ENCODE results near the gene RNF138. TPM values are rescaled to one million over a fixed set of nuclear protein-coding genes. Genes with fewer than 3 reads are reported as not detected.

RNF138 gene
- total and polyA plus RNA-seq, 3 experiments from 2014 or later, result 54.9 to 87.8 (median 82.7) TPM

DNA sequence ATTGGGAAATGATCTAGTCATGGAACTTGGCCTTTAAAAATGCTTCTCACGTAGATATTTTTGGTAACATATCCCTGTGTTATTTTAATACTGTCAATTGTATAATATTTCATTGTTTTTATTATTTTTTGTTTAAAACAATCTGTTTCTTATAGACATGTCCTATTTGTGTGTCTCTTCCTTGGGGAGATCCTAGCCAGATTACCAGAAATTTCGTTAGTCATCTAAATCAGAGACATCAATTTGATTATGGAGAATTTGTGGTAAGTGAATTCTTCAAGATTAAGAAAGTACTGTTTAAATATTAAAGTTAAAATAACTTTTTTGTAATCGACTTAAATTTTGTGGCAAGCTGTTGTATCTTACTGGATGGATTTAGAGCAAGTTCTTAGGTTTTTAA is 34.9 kb downstream of the RNF138 start:
- H3K27ac Mint-ChIP-seq, result peak overlapping the region in 1 of 8 donors; percentile 28
- no peak overlapping the region for H3K27ac ChIP-seq (ENCODE audit: low read depth, low read length)
- H3K4me3 Mint-ChIP-seq, result no peak overlapping the region
- H3K36me3 Mint-ChIP-seq, result peaks cover 0 to 71% (median 23%) of the 10 kb centered on the region in 3 donors
- CTCF ChIA-PET, result no interaction called here
- no peaks in the 10 kb centered on the region for H3K9me3 Mint-ChIP-seq
- no peaks in the 10 kb centered on the region for H3K4me1 ChIP-seq (ENCODE audit: insufficient read depth, low read length)
- H3K4me3 ChIP-seq (ENCODE audit: low read length), result no peak overlapping the region
- peaks cover 28% of the 10 kb centered on the region for H3K36me3 ChIP-seq (ENCODE audit: insufficient read depth, low read length)
- no peaks in the 10 kb centered on the region for H3K27me3 ChIP-seq (ENCODE audit: insufficient read depth, low read length, poor library complexity, severe bottlenecking)
- POLR2A ChIA-PET, result no interaction called here
- DNase-seq, result no peak
- no peaks in the 10 kb centered on the region for H3K9me3 ChIP-seq (ENCODE audit: low read length)
- H3K4me1 Mint-ChIP-seq, result peaks cover 5 to 13% (median 11%) of the 10 kb centered on the region in 3 donors
- H3K27me3 Mint-ChIP-seq, result no peaks in the 10 kb centered on the region

DNA sequence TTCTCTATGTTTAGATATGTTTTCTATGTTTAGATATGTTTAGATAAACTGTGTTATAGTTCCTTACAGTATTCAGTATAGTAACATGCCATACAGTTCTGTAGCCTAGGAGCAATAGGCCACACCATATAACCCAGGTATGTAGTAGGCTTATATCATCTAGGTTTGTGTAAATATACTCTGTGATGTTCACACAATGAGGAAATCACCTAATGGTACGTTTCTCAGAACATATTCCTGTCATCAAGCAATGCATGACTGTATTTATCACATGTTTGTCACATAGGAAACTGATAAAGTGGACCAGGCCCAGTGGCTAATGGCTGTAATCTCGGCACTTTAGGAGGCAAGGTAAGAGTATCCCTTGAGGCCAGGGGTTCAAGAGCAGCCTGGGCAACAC is 44.0 kb downstream of the RNF138 start:
- ChIA-PET CTCF (interaction anchor here (1.9 kb wide), 1 partner anchor 23 kb away, joined by 4 read pairs; no protein-coding TSS in a partner anchor), POLR2A (interaction anchor here (0.6 kb wide), 1 partner anchor 40 kb away, joined by 3 read pairs; no protein-coding TSS in a partner anchor)
- no peaks in the 10 kb centered on the region for H3K27me3 Mint-ChIP-seq
- DNase-seq, result no peak
- H3K4me3 Mint-ChIP-seq, result no peak overlapping the region
- H3K4me1 Mint-ChIP-seq, result peaks cover 4 to 12% (median 6%) of the 10 kb centered on the region in 3 donors
- Histone ChIP-seq H3K27ac (ENCODE audit: low read depth, low read length) (no peak overlapping the region), H3K9me3 (ENCODE audit: low read length) (no peaks in the 10 kb centered on the region), H3K27me3 (ENCODE audit: insufficient read depth, low read length, poor library complexity, severe bottlenecking) (no peaks in the 10 kb centered on the region), H3K36me3 (ENCODE audit: insufficient read depth, low read length) (peaks cover 5% of the 10 kb centered on the region), H3K4me1 (ENCODE audit: insufficient read depth, low read length) (peaks cover 6% of the 10 kb centered on the region), H3K4me3 (ENCODE audit: low read length) (no peak overlapping the region)
- H3K36me3 Mint-ChIP-seq, result peaks cover 0 to 24% (median 7%) of the 10 kb centered on the region in 3 donors
- no peak overlapping the region for H3K27ac Mint-ChIP-seq
- no peaks in the 10 kb centered on the region for H3K9me3 Mint-ChIP-seq

DNA sequence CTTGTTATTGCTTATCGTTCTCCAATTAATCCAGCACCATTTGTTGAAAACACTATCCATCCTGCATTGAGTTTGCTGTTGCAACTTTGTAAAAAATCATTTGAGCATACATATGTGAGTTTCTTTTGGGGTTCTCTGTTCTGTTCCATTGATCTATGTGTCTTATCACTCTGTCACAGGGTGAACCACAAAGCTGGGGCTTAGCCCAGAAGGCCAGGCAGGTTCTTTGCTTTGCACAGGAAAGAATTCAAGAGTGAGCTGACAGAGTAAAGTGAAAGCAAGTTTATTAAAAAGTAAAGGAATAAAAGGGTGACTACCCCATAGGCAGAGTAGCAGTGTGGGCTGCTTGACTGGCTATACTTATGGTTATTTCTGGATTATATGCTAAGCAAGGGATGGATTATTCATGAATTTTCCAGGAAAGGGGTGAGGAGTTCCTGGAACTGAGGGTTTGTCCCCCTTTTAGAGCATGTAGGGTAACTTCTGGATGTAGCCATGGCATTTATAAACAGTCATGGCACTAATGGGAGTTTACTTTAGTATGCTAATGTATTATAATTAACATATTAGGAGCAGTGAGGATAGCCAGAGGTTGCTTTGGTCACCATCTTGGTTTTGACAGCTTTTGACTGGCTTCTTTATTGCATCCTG is 46.8 kb downstream of the RNF138 start:
- H3K27me3 Mint-ChIP-seq, result no peaks in the 10 kb centered on the region
- CTCF ChIA-PET, result no interaction called here
- no peaks in the 10 kb centered on the region for H3K9me3 ChIP-seq (ENCODE audit: low read length)
- no peak for DNase-seq
- peaks cover 0 to 4% (median 2%) of the 10 kb centered on the region in 3 donors for H3K36me3 Mint-ChIP-seq
- H3K36me3 ChIP-seq (ENCODE audit: insufficient read depth, low read length), result no peaks in the 10 kb centered on the region
- H3K27ac Mint-ChIP-seq, result peak overlapping the region in 3 of 8 donors; percentile 2 to 39 (median 5)
- peaks cover 5 to 12% (median 6%) of the 10 kb centered on the region in 3 donors for H3K4me1 Mint-ChIP-seq
- no peak overlapping the region for H3K4me3 Mint-ChIP-seq
- no peak overlapping the region for H3K27ac ChIP-seq (ENCODE audit: low read depth, low read length)
- no peaks in the 10 kb centered on the region for H3K27me3 ChIP-seq (ENCODE audit: insufficient read depth, low read length, poor library complexity, severe bottlenecking)
- POLR2A ChIA-PET, result interaction anchor here (0.5 kb wide), 1 partner anchor 53 kb away, joined by 5 read pairs; no protein-coding TSS in a partner anchor
- peaks cover 6% of the 10 kb centered on the region for H3K4me1 ChIP-seq (ENCODE audit: insufficient read depth, low read length)
- no peaks in the 10 kb centered on the region for H3K9me3 Mint-ChIP-seq
- H3K4me3 ChIP-seq (ENCODE audit: low read length), result no peak overlapping the region

DNA sequence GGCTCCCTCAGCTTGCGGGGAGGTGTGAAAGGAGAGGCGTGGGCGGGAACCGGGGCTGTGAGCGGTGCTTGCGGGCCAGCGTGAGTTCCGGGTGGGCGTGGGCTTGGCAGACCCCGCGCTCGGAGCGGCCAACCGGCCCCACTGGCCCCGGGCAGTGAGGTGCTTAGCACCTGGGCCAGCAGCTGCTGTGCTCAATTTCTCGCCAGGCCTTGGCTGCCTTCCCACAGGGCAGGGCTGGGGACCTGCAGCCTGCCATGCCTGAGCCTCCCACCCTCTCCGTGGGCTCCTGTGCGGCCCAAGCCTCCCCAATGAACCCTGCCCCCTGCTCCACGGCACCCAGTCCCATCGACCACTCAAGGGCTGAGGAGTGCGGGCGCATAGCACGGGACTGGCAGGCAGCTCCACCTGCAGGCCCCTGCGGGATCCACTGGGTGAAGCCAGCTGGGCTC is 48.2 kb downstream of the RNF138 start:
- ChIA-PET CTCF (no interaction called here), POLR2A (no interaction called here)
- H3K4me3 ChIP-seq (ENCODE audit: low read length), result no peak overlapping the region

DNA sequence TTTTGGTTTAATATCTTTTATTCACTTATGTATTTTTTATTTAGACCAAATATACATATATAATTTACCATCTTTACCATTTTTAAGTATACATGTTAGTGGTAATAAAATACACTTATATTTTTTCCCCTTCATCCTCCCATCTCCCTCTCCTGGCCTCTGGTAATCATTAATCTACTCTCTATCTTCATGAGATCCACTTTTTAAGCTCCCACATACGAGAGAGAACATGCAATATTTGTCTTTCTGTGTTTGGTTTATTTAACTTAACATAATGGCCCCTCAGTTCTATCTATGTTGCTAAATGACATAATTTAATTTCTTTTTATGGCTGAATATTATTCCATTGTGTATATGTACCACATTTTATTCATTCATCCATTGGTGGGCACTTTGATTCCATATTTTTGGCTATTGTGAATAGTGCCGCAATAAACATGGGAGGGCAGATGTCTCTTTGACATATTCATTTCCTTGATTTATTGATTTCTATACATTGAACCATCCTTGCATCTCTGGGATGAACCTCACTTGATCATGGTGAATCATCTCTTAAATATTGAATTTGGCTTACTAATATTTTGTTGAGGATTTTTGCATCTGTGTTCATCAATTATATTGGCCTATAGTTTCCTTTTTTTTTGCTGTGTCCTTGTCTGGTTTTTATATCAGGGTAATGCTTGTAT is 56.7 kb downstream of the RNF138 start:
- peak overlapping the region in 1 of 8 donors; percentile 31 for H3K27ac Mint-ChIP-seq

More for the DNA sequence above, 48.2 kb downstream of the RNF138 start:
- Mint-ChIP-seq H3K4me1 (peaks cover 5 to 12% (median 6%) of the 10 kb centered on the region in 3 donors), H3K9me3 (no peaks in the 10 kb centered on the region), H3K27ac (no peak overlapping the region), H3K27me3 (no peaks in the 10 kb centered on the region), H3K4me3 (no peak overlapping the region), H3K36me3 (no peaks in the 10 kb centered on the region)
- H3K4me1 ChIP-seq (ENCODE audit: insufficient read depth, low read length), result peaks cover 6% of the 10 kb centered on the region
- H3K27ac ChIP-seq (ENCODE audit: low read depth, low read length), result no peak overlapping the region
- H3K27me3 ChIP-seq (ENCODE audit: insufficient read depth, low read length, poor library complexity, severe bottlenecking), result no peaks in the 10 kb centered on the region
- no peaks in the 10 kb centered on the region for H3K36me3 ChIP-seq (ENCODE audit: insufficient read depth, low read length)
- no peaks in the 10 kb centered on the region for H3K9me3 ChIP-seq (ENCODE audit: low read length)
- DNase-seq, result no peak

DNA sequence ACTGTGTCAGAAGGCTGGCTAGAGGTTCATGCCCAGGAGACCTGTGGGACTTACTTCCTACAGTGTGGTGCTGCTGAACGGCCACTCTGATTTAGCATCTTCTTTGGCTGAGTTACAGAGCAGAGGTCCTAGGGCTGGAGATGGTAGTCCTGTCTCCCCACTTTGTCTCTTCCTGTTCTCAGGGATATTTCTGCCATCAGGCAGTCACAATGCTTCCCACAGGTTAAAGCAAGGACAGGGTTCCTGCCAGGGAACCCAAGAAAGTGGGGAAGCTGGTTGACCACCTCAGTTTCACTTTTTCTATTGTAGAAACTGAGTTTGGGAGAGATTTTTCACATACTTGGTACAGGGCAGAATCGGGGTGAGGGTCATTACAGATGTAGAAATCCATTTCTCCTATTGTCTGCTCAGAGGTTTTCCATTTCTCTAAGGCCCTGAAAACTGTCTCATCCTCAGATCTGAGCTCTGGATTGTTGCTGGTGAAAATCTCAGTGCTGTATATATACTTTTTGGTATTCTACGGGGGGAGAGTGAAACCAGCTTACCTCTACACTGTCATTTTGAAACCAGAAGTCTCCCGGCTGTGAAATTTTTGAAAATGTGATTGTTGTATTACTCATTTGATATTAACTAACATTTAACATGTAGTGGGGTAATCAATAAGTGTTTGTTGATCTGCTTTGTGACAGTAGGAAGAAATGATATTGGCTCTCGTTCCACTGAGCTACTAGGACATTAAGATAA is 61.2 kb downstream of the RNF138 start:
- Mint-ChIP-seq H3K4me1 (peaks cover 1 to 11% (median 10%) of the 10 kb centered on the region in 3 donors), H3K36me3 (no peaks in the 10 kb centered on the region), H3K27me3 (peaks cover 0 to 19% of the 10 kb centered on the region in 2 donors), H3K9me3 (no peaks in the 10 kb centered on the region), H3K27ac (peak overlapping the region in 1 of 8 donors; percentile 17), H3K4me3 (no peak overlapping the region)
- POLR2A ChIA-PET, result no interaction called here
- CTCF ChIA-PET, result interaction anchor here (0.7 to 1.9 kb wide), 3 partner anchors 9 to 399 kb away, joined by 3 to 5 read pairs (median 4); no protein-coding TSS in a partner anchor
- no peaks in the 10 kb centered on the region for H3K27me3 ChIP-seq (ENCODE audit: insufficient read depth, low read length, poor library complexity, severe bottlenecking)
- H3K9me3 ChIP-seq (ENCODE audit: low read length), result no peaks in the 10 kb centered on the region
- H3K4me1 ChIP-seq (ENCODE audit: insufficient read depth, low read length), result no peaks in the 10 kb centered on the region
- no peaks in the 10 kb centered on the region for H3K36me3 ChIP-seq (ENCODE audit: insufficient read depth, low read length)
- H3K4me3 ChIP-seq (ENCODE audit: low read length), result no peak overlapping the region
- no peak for DNase-seq
- no peak overlapping the region for H3K27ac ChIP-seq (ENCODE audit: low read depth, low read length)

More for the DNA sequence above, 56.7 kb downstream of the RNF138 start:
- H3K4me1 ChIP-seq (ENCODE audit: insufficient read depth, low read length), result no peaks in the 10 kb centered on the region
- Mint-ChIP-seq H3K4me1 (peaks cover 0 to 8% (median 8%) of the 10 kb centered on the region in 3 donors), H3K9me3 (no peaks in the 10 kb centered on the region), H3K27me3 (peaks cover 0 to 4% of the 10 kb centered on the region in 2 donors), H3K36me3 (no peaks in the 10 kb centered on the region), H3K4me3 (no peak overlapping the region)
- no peak for DNase-seq
- no peak overlapping the region for H3K27ac ChIP-seq (ENCODE audit: low read depth, low read length)
- CTCF ChIA-PET, result no interaction called here
- H3K9me3 ChIP-seq (ENCODE audit: low read length), result no peaks in the 10 kb centered on the region
- POLR2A ChIA-PET, result no interaction called here
- H3K36me3 ChIP-seq (ENCODE audit: insufficient read depth, low read length), result no peaks in the 10 kb centered on the region
- H3K4me3 ChIP-seq (ENCODE audit: low read length), result no peak overlapping the region
- H3K27me3 ChIP-seq (ENCODE audit: insufficient read depth, low read length, poor library complexity, severe bottlenecking), result no peaks in the 10 kb centered on the region

DNA sequence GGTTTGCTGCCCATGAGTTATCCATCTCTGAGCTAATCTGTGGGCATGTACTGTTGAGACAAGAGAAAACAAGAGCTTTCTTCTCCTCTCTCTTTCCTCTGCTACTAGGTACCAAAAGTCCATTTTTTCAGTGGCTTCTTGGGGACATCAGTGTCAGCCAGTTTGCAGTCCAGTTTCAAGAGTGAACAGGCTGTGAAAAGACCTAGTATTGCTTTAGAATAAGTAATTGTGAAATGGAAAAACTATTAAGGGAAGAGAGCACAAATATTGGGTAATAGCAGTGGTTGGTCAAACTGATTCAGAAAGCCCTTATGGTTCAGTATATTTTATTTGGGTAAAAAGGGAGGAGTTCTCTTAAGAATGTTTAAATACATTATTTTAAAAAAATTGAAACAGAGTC is 65.2 kb downstream of the RNF138 start:
- H3K4me3 ChIP-seq (ENCODE audit: low read length), result no peak overlapping the region
- Mint-ChIP-seq H3K36me3 (no peaks in the 10 kb centered on the region), H3K27me3 (peaks cover 0 to 18% of the 10 kb centered on the region in 2 donors), H3K4me3 (no peak overlapping the region), H3K27ac (no peak overlapping the region), H3K4me1 (peaks cover 7 to 17% (median 15%) of the 10 kb centered on the region in 3 donors), H3K9me3 (no peaks in the 10 kb centered on the region)
- H3K27me3 ChIP-seq (ENCODE audit: insufficient read depth, low read length, poor library complexity, severe bottlenecking), result no peaks in the 10 kb centered on the region
- no peaks in the 10 kb centered on the region for H3K36me3 ChIP-seq (ENCODE audit: insufficient read depth, low read length)
- H3K27ac ChIP-seq (ENCODE audit: low read depth, low read length), result no peak overlapping the region
- H3K4me1 ChIP-seq (ENCODE audit: insufficient read depth, low read length), result no peaks in the 10 kb centered on the region
- no peaks in the 10 kb centered on the region for H3K9me3 ChIP-seq (ENCODE audit: low read length)
- no peak for DNase-seq
- ChIA-PET CTCF (interaction anchor here (1.3 to 3.8 kb wide), 3 partner anchors 10 to 400 kb away, joined by 4 to 88 read pairs (median 13); no protein-coding TSS in a partner anchor), POLR2A (no interaction called here)

Measured in CD8-positive, alpha-beta memory T cell (primary cell).